Measurements from ENCODE around the gene SEMA3C. TPM values are rescaled to one million over a fixed set of nuclear protein-coding genes. Genes with fewer than 3 reads are reported as not detected.

Gene SEMA3C
- total RNA-seq, 1 donor from 2014 or later, result 67.8 TPM

DNA sequence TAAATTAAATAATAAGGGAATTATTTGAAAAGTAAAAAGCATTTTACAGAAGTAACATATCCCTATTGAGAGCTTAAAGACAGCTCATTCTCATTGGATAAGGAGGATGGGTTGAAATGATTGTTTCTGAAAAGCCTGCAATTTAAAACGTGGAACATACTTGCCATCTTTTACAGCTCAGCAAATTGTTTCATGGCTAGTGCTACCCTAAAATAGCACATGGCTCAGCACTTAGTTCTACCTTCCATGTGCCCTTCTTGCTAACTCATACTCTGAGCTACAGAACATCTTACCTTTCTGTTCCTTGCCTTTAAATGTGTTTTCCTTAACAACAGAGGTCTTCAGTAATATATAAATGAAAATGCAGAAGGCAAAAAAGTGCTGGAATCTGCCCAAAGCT lies 8.6 kb downstream of the SEMA3C start:
- peaks cover 17% of the 10 kb centered on the region for H3K4me1 Mint-ChIP-seq (ENCODE audit: unreplicated experiment)
- no peak overlapping the region for H3K4me3 Mint-ChIP-seq
- TF ChIP-seq, protein P1, sequence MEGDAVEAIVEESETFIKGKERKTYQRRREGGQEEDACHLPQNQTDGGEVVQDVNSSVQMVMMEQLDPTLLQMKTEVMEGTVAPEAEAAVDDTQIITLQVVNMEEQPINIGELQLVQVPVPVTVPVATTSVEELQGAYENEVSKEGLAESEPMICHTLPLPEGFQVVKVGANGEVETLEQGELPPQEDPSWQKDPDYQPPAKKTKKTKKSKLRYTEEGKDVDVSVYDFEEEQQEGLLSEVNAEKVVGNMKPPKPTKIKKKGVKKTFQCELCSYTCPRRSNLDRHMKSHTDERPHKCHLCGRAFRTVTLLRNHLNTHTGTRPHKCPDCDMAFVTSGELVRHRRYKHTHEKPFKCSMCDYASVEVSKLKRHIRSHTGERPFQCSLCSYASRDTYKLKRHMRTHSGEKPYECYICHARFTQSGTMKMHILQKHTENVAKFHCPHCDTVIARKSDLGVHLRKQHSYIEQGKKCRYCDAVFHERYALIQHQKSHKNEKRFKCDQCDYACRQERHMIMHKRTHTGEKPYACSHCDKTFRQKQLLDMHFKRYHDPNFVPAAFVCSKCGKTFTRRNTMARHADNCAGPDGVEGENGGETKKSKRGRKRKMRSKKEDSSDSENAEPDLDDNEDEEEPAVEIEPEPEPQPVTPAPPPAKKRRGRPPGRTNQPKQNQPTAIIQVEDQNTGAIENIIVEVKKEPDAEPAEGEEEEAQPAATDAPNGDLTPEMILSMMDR (conservative IDR thresholded peaks at IDR 0.05), result no peak
- no peaks in the 10 kb centered on the region for H3K9me3 Mint-ChIP-seq
- no peak overlapping the region for H3K27ac Mint-ChIP-seq
- peaks cover 24% of the 10 kb centered on the region for H3K36me3 Mint-ChIP-seq
- DNase-seq (ENCODE audit: extremely low spot score, unreplicated experiment), result no peak
- no peaks in the 10 kb centered on the region for H3K27me3 Mint-ChIP-seq

GRCh38 chr7:80908360-80908797 lies 10.5 kb downstream of the SEMA3C start:
- TF ChIP-seq, protein P1 (conservative IDR thresholded peaks at IDR 0.05), result no peak
- peaks cover 14% of the 10 kb centered on the region for H3K4me1 Mint-ChIP-seq (ENCODE audit: unreplicated experiment)
- H3K4me3 Mint-ChIP-seq, result no peak overlapping the region
- H3K27me3 Mint-ChIP-seq, result no peaks in the 10 kb centered on the region
- no peaks in the 10 kb centered on the region for H3K9me3 Mint-ChIP-seq
- no peak for DNase-seq (ENCODE audit: extremely low spot score, unreplicated experiment)
- no peak overlapping the region for H3K27ac Mint-ChIP-seq
- H3K36me3 Mint-ChIP-seq, result peaks cover 9% of the 10 kb centered on the region

DNA sequence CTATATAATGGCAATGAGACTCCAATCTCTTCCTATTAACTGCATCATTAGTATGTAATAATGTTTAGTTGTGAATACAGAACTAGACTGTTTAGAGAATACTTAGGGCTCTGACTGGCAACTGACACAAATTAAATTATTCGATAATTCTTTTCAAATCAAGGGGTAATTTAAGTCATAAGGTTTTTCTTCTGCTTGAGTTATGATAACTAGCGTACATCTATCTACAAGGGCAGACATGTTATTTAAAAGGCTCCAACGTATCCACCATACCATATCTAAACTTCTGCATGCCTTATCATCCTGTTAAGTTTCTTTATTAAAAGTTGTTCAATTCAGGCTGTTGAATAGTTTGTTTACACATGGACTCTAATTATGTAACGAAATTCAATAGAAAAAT lies 11.2 kb downstream of the SEMA3C start:
- TF ChIP-seq, protein P1 (conservative IDR thresholded peaks at IDR 0.05), result no peak
- no peak for DNase-seq (ENCODE audit: extremely low spot score, unreplicated experiment)
- H3K9me3 Mint-ChIP-seq, result no peaks in the 10 kb centered on the region
- no peaks in the 10 kb centered on the region for H3K27me3 Mint-ChIP-seq
- peaks cover 9% of the 10 kb centered on the region for H3K36me3 Mint-ChIP-seq
- H3K4me1 Mint-ChIP-seq (ENCODE audit: unreplicated experiment), result peaks cover 14% of the 10 kb centered on the region
- H3K27ac Mint-ChIP-seq, result no peak overlapping the region
- no peak overlapping the region for H3K4me3 Mint-ChIP-seq

GRCh38 chr7:80907141-80907601 lies 11.7 kb downstream of the SEMA3C start:
- peaks cover 14% of the 10 kb centered on the region for H3K4me1 Mint-ChIP-seq (ENCODE audit: unreplicated experiment)
- no peaks in the 10 kb centered on the region for H3K9me3 Mint-ChIP-seq
- no peak overlapping the region for H3K4me3 Mint-ChIP-seq
- H3K27me3 Mint-ChIP-seq, result no peaks in the 10 kb centered on the region
- H3K27ac Mint-ChIP-seq, result no peak overlapping the region
- H3K36me3 Mint-ChIP-seq, result peaks cover 12% of the 10 kb centered on the region
- no peak for DNase-seq (ENCODE audit: extremely low spot score, unreplicated experiment)
- TF ChIP-seq, protein P1 (conservative IDR thresholded peaks at IDR 0.05), result no peak

GRCh38 chr7:80905334-80905733 lies 13.5 kb downstream of the SEMA3C start:
- no peak for DNase-seq (ENCODE audit: extremely low spot score, unreplicated experiment)
- Mint-ChIP-seq H3K4me3 (no peak overlapping the region), H3K27ac (no peak overlapping the region), H3K36me3 (peaks cover 5% of the 10 kb centered on the region), H3K4me1 (ENCODE audit: unreplicated experiment) (peaks cover 14% of the 10 kb centered on the region), H3K9me3 (no peaks in the 10 kb centered on the region), H3K27me3 (no peaks in the 10 kb centered on the region)
- TF ChIP-seq, protein P1 (conservative IDR thresholded peaks at IDR 0.05), result no peak
